GM12872 (cell line): ENCODE results near the gene CYP1A2.

Source experiments
- CTCF ChIP-seq: IDR thresholded peaks from 3 replicates; pipeline ENCODE4 v1.5.1; 2011; ENCODE audit warnings: low read depth, mild to moderate bottlenecking, low read length, moderate library complexity; ENCODE audit not compliant: insufficient read depth

Gene CYP1A2

GRCh38 chr15:74730619-74731316, 17.9 kb upstream of the CYP1A2 start:
- no peak for TF ChIP-seq CTCF

- no peak for TF ChIP-seq CTCF
Measured at GRCh38 chr15:74732846-74733245, 15.8 kb upstream of the CYP1A2 start.

GRCh38 chr15:74733269-74733668, 15.4 kb upstream of the CYP1A2 start:
- no peak for TF ChIP-seq CTCF

GRCh38 chr15:74735305-74735704, 13.3 kb upstream of the CYP1A2 start:
- TF ChIP-seq CTCF, result no peak

- no peak for TF ChIP-seq CTCF
Measured at GRCh38 chr15:74742422-74742821, 6.2 kb upstream of the CYP1A2 start.

GRCh38 chr15:74746389-74746788, 2.3 kb upstream of the CYP1A2 start:
- no peak for TF ChIP-seq CTCF

GRCh38 chr15:74749832-74750231, 1.2 kb downstream of the CYP1A2 start:
- TF ChIP-seq CTCF, result no peak

GRCh38 chr15:74750751-74751150, 2.1 kb downstream of the CYP1A2 start:
- no peak for TF ChIP-seq CTCF
